BJ (cell line): Measurements from ENCODE around the gene TIMM10B. TPM values are rescaled to one million over a fixed set of nuclear protein-coding genes. Genes with fewer than 3 reads are reported as not detected.

Source experiments
- CTCF ChIA-PET: fragments of 350-600 bp; formaldehyde crosslinking; extraction: SDS; loops from one replicate; lab custom pipeline; 2021; ENCODE audit warnings: antibody characterized with exemption, inconsistent platforms; lab: Yijun Ruan, JAX
- POLR2A ChIA-PET: fragments of 300-600 bp; sonication (Branson Sonifier 250); formaldehyde crosslinking; extraction: SDS; loops from one replicate; lab custom pipeline; 2021; ENCODE audit warnings: antibody characterized with exemption; lab: Charles Lee
- DNase-seq: peaks from one replicate; pipeline ENCODE4 v3.0.0-alpha.2; 2011; ENCODE audit warnings: low read depth
- H3K27me3 ChIP-seq: 2 replicates; pipeline ENCODE4 v1.6.0; 2011; ENCODE audit warnings: low read length; ENCODE audit not compliant: control insufficient read depth, insufficient read depth
- H3K36me3 ChIP-seq: 2 replicates; pipeline ENCODE4 v1.5.1; 2011; ENCODE audit warnings: low read length; ENCODE audit not compliant: control insufficient read depth, insufficient read depth
- H3K4me3 ChIP-seq: 2 replicates; pipeline ENCODE4 v1.5.1; 2011; ENCODE audit warnings: low read depth, mild to moderate bottlenecking, control low read depth, low read length
- polyA minus RNA-seq: library from RNA; depleted of rRNA, polyadenylated mRNA; stranded (reverse); fragments of >200 nt; gene quantifications from 2 replicates; pipeline ENCODE4 v1.2.3, GENCODE V29; 2011; rRNA and poly(A)+ RNA removed
- polyA plus RNA-seq: library from polyadenylated mRNA; depleted of rRNA; stranded (reverse); fragments of >200 nt; gene quantifications from 2 replicates; pipeline ENCODE4 v1.2.3, GENCODE V29; 2011; rRNA removed
- TF ChIP-seq, protein P1 (sequence below): IDR thresholded peaks from 2 replicates; pipeline ENCODE4 v1.5.1; 2011; ENCODE audit warnings: low read depth, mild to moderate bottlenecking, control low read depth, inconsistent platforms, low read length, moderate library complexity; ENCODE audit not compliant: insufficient read depth

TIMM10B gene, protein sequence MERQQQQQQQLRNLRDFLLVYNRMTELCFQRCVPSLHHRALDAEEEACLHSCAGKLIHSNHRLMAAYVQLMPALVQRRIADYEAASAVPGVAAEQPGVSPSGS
- 29.4 and 32.5 TPM in 2 replicates for polyA plus RNA-seq
- 10.8 and 25.8 TPM in 2 replicates for polyA minus RNA-seq

DNA sequence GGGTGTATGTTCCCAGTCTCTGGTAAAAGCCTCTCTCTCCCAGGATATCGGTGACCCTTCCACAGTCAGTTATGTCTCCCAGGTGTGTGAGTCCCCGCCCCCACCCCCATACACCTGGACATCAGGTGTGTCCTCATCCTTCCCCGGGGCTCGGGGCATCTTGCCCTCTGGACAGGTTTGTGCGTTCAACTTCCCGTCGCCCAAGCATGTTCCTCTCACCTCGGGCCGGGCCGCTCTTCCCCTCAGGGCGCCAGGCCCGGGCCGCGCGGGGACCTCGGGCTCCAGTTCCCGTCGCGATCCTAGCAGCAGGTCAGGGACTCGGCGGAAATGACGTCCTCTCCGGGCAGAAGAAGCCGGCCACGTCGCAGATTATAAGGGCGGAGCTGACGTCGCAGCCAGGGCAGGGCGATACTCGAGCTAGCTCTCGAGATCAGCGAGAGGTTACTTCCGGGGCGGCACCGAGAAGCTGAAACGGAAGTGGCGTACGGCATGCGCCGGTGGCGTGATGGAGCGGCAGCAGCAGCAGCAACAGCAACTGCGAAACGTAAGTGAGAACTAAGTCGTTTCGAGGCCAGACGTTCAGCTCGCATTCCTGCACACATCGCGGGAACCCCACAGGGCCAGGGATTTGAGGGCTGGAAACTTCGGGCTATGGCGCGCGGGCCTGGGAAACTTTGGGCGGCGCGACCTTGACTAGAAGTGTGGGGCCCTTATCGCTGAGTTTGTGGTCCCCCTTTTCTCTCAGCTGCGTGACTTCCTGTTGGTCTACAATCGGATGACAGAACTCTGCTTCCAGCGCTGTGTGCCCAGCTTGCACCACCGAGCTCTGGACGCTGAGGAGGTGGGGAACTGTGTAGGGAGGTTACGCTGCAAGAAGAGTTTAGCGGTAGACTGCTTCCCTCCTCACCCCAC, at the start of gene TIMM10B, which contains the start of gene ARFIP2:
Gene TIMM10B, plus strand, starts transcription at position 490 of the 912 bp plus-strand sequence. Its CDS starts 16 bp downstream, at position 506.
Gene ARFIP2, minus strand, starts transcription at position 320 of the 912 bp plus-strand sequence. CDS start 910 bp downstream, outside the sequence.
- CTCF ChIA-PET: interaction anchor here (0.6 to 1.6 kb wide), 6 partner anchors 38 to 1189 kb away, joined by 3 to 8 read pairs (median 4); no protein-coding TSS in a partner anchor
- peak within 1 kb of the TSS; percentile 82 for H3K4me3 ChIP-seq
- POLR2A ChIA-PET: no interaction called here
- H3K27me3 ChIP-seq: no peaks in the 10 kb centered on the region
- peaks cover 25% of the 10 kb centered on the region for H3K36me3 ChIP-seq
- TF ChIP-seq, protein P1, sequence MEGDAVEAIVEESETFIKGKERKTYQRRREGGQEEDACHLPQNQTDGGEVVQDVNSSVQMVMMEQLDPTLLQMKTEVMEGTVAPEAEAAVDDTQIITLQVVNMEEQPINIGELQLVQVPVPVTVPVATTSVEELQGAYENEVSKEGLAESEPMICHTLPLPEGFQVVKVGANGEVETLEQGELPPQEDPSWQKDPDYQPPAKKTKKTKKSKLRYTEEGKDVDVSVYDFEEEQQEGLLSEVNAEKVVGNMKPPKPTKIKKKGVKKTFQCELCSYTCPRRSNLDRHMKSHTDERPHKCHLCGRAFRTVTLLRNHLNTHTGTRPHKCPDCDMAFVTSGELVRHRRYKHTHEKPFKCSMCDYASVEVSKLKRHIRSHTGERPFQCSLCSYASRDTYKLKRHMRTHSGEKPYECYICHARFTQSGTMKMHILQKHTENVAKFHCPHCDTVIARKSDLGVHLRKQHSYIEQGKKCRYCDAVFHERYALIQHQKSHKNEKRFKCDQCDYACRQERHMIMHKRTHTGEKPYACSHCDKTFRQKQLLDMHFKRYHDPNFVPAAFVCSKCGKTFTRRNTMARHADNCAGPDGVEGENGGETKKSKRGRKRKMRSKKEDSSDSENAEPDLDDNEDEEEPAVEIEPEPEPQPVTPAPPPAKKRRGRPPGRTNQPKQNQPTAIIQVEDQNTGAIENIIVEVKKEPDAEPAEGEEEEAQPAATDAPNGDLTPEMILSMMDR: no peak
- DNase-seq: peak; percentile 87

DNA sequence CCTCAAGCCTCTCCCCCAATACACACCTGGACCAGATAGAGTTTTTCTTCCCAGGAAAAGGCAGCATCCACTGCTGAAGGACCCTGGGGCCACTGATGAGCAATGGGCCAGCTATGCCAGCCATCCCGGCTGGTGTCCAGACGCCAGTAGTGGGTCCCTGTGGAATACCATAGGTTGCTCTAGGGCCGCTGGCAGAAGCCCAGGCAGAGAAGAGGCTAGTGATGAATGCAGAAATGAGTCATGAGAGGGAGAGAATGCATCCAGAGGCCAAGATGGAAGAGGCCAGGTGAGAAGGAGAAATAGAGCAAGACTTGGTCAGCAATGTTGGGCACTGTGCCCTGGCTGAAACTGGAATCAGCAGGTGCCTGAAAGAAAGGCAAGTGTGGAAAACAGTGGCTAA, 49.4 kb upstream of the TIMM10B start:
- no peak for DNase-seq

DNA sequence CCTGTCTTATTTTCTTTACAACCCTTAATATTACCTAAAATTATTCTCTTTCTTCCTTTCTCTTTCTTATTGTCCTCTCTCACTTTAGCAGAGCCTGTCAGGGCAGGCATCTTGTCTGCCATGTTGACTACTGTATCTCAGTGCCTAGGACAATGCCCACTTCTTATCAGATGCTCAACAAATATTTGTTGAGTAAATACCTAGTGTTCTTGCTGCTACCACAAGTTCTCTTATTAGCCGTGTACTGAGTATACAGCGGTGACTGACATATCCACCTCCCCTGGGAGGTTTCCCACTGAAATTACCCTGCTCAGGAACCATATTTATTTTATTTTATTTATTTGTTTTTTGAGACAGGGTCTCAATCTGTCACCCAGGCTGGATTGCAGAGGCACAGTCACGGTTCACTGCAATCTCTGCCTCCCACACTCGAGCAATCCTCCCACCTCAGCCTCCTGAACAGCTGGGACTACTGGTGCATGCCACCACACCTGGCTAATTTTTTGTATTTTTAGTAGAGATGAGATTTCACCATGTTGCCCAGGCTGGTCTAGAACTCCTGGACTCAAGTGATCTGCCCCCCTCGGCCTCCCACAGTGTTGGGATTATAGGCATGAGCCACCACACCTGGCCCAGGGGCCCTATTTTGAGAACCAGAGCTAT, 47.2 kb upstream of the TIMM10B start:
- POLR2A ChIA-PET: no interaction called here
- TF ChIP-seq, protein P1: no peak
- DNase-seq: no peak
- Histone ChIP-seq H3K27me3 (no peaks in the 10 kb centered on the region), H3K36me3 (no peaks in the 10 kb centered on the region), H3K4me3 (no peak overlapping the region)
- CTCF ChIA-PET: interaction anchor here (0.7 to 7.0 kb wide), 3 partner anchors 9 to 15 kb away, joined by 3 to 42 read pairs (median 3); no protein-coding TSS in a partner anchor

More for the DNA sequence above, 49.4 kb upstream of the TIMM10B start:
- CTCF ChIA-PET: interaction anchor here (1.0 to 7.0 kb wide), 2 partner anchors 10 to 12 kb away, joined by 3 to 42 read pairs; no protein-coding TSS in a partner anchor
- no peak overlapping the region for H3K4me3 ChIP-seq
- no peaks in the 10 kb centered on the region for H3K27me3 ChIP-seq
- TF ChIP-seq, protein P1: no peak
- POLR2A ChIA-PET: no interaction called here
- no peaks in the 10 kb centered on the region for H3K36me3 ChIP-seq

DNA sequence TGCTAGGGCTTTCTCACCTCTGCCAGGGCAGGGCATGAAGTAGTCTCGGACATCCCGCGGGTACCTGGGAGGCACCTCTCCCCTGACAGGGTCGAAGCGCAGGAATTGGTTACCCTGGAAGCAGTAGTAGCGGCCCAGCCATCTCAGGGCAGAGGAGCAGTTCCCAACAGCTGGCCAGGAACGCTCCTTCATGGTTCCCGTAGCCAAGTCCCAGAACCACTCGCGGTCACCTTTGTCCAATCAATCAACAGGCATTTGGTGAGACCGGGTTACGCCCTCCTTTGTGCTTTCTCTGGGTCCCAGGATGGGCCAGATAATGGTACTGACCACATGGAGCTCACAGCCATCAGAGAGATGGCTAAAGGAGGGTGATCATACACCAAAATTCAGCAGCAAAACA, 43.9 kb upstream of the TIMM10B start:
- H3K4me3 ChIP-seq: no peak overlapping the region
- POLR2A ChIA-PET: no interaction called here
- CTCF ChIA-PET: interaction anchor here (1.1 to 13.5 kb wide), 10 partner anchors 8 to 321 kb away, joined by 3 to 376 read pairs (median 11); partner anchors contain the start of genes APBB1 and SMPD1
- no peaks in the 10 kb centered on the region for H3K36me3 ChIP-seq
- no peaks in the 10 kb centered on the region for H3K27me3 ChIP-seq
- DNase-seq: no peak
- TF ChIP-seq, protein P1: no peak
